Activated CD4-positive, alpha-beta T cell treated with anti-CD3 and anti-CD28 coated beads for 36 hours (primary cell): ENCODE results near the gene UAP1. TPM values are rescaled to one million over a fixed set of nuclear protein-coding genes. Genes with fewer than 3 reads are reported as not detected.
"Not testable (repeated sequence)": the region's sequence is repeated elsewhere in the genome, so short reads cannot be mapped to it uniquely, and the experiment has no call there.

Experiments
- ATAC-seq: fragments of 200-7000 bp; cut with Tn5 transposase; one replicate; pipeline ENCODE4 v1.10.0; 2021; ENCODE audit warnings: mild to moderate bottlenecking, moderate library complexity
- CTCF ChIA-PET: fragments of 350-600 bp; sonication (Branson Sonifier 250); formaldehyde crosslinking; loops from one replicate; lab custom pipeline; 2021; ENCODE audit warnings: antibody characterized with exemption; lab: Charles Lee
- POLR2A ChIA-PET: fragments of 350-600 bp; sonication (Branson Sonifier 250); formaldehyde crosslinking; loops from one replicate; lab custom pipeline; 2021; ENCODE audit warnings: antibody characterized with exemption, inconsistent platforms; lab: Charles Lee
- DNase-seq: peaks from one replicate; pipeline ENCODE4 v3.0.0-alpha.2; 2020
- H3K27ac Mint-ChIP-seq: one replicate; pipeline ENCODE4 v1.8.0; 2021; ENCODE audit warnings: mixed read lengths
- H3K27me3 Mint-ChIP-seq: one replicate; pipeline ENCODE4 v1.8.0; 2021; ENCODE audit warnings: mixed read lengths
- H3K36me3 Mint-ChIP-seq: one replicate; pipeline ENCODE4 v1.8.0; 2021; ENCODE audit warnings: low read depth, mixed read lengths
- H3K4me1 Mint-ChIP-seq: one replicate; pipeline ENCODE4 v1.8.0; 2021; ENCODE audit warnings: mixed read lengths
- H3K4me3 Mint-ChIP-seq: one replicate; pipeline ENCODE4 v1.8.0; 2021; ENCODE audit warnings: mild to moderate bottlenecking, moderate library complexity, mixed read lengths
- H3K9me3 Mint-ChIP-seq: one replicate; pipeline ENCODE4 v1.8.0; 2021; ENCODE audit warnings: low read depth, mixed read lengths
- intact Hi-C, 2 experiments: fragments of 100-400 bp; cut with DNase I in 1 of 2; cut with micrococcal nuclease in 1 of 2; formaldehyde crosslinking; loops; one replicate each; pipeline versions ENCODE4 v1.14.2 to v1.15.1; 2022 to 2024; cut with DNase I, micrococcal nuclease
- total RNA-seq, 2 experiments: library from RNA; stranded (reverse); gene quantifications; one replicate each; pipeline ENCODE4 v1.2.3, GENCODE V29; 2021

UAP1 gene
- total RNA-seq, 2 experiments from 2014 or later: 29.7 to 34.8 TPM

- H3K4me3 Mint-ChIP-seq: no peak overlapping the region
- H3K4me1 Mint-ChIP-seq: no peaks in the 10 kb centered on the region
- no peaks in the 10 kb centered on the region for H3K9me3 Mint-ChIP-seq
- CTCF ChIA-PET: no interaction called here
- POLR2A ChIA-PET: no interaction called here
- ATAC-seq: no peak
- DNase-seq: no peak
- H3K27me3 Mint-ChIP-seq: no peaks in the 10 kb centered on the region
- no peak overlapping the region for H3K27ac Mint-ChIP-seq
- intact Hi-C loops: no loop called here
- peaks cover 32% of the 10 kb centered on the region for H3K36me3 Mint-ChIP-seq
These were observed 26.3 kb downstream of the UAP1 start for GRCh38 chr1:162587761-162588260.

- no peaks in the 10 kb centered on the region for H3K4me1 Mint-ChIP-seq
- ChIA-PET POLR2A (interaction anchor here (0.7 kb wide), 1 partner anchor 18 kb away, joined by 5 read pairs; no protein-coding TSS in a partner anchor), CTCF (no interaction called here)
- H3K9me3 Mint-ChIP-seq: no peaks in the 10 kb centered on the region
- DNase-seq (no peak), ATAC-seq (no peak)
- no peaks in the 10 kb centered on the region for H3K27me3 Mint-ChIP-seq
- peaks cover 36% of the 10 kb centered on the region for H3K36me3 Mint-ChIP-seq
- H3K27ac Mint-ChIP-seq: no peak overlapping the region
- no peak overlapping the region for H3K4me3 Mint-ChIP-seq
- intact Hi-C loops: no loop called here
These were observed 28.6 kb downstream of the UAP1 start for GRCh38 chr1:162590101-162590500.

- ATAC-seq (no peak), DNase-seq (no peak)
- Mint-ChIP-seq H3K9me3 (no peaks in the 10 kb centered on the region), H3K4me3 (no peak overlapping the region), H3K36me3 (peaks cover 38% of the 10 kb centered on the region), H3K27me3 (no peaks in the 10 kb centered on the region), H3K27ac (no peak overlapping the region), H3K4me1 (no peaks in the 10 kb centered on the region)
- ChIA-PET POLR2A (interaction anchor here (0.7 kb wide), 1 partner anchor 18 kb away, joined by 5 read pairs; no protein-coding TSS in a partner anchor), CTCF (interaction anchor here (0.5 to 0.7 kb wide), 2 partner anchors 19 to 24 kb away, joined by 3 to 4 read pairs; no protein-coding TSS in a partner anchor)
- intact Hi-C loops: no loop called here
These were observed 29.2 kb downstream of the UAP1 start for GRCh38 chr1:162590686-162591085.

- POLR2A ChIA-PET: no interaction called here
- no peak for ATAC-seq
- DNase-seq: no peak
- Mint-ChIP-seq H3K36me3 (peaks cover 37% of the 10 kb centered on the region), H3K4me3 (no peak overlapping the region), H3K27ac (no peak overlapping the region), H3K9me3 (no peaks in the 10 kb centered on the region), H3K27me3 (no peaks in the 10 kb centered on the region), H3K4me1 (no peaks in the 10 kb centered on the region)
- CTCF ChIA-PET: interaction anchor here (0.9 to 1.2 kb wide), 2 partner anchors 16 to 30 kb away, joined by 3 to 4 read pairs; no protein-coding TSS in a partner anchor
- intact Hi-C loops: no loop called here
These were observed 35.1 kb downstream of the UAP1 start for GRCh38 chr1:162596514-162597170.

GRCh38 chr1:162599451-162599850, 37.9 kb downstream of the UAP1 start:
- Mint-ChIP-seq H3K27me3 (no peaks in the 10 kb centered on the region), H3K36me3 (peaks cover 31% of the 10 kb centered on the region), H3K4me3 (no peak overlapping the region), H3K27ac (no peak overlapping the region), H3K9me3 (no peaks in the 10 kb centered on the region), H3K4me1 (no peaks in the 10 kb centered on the region)
- intact Hi-C loops: no loop called here
- CTCF ChIA-PET: interaction anchor here (0.7 to 1.3 kb wide), 3 partner anchors 14 to 907 kb away, joined by 3 to 4 read pairs (median 4); no protein-coding TSS in a partner anchor
- ATAC-seq: no peak
- POLR2A ChIA-PET: no interaction called here
- no peak for DNase-seq

GRCh38 chr1:162603117-162603516, 41.6 kb downstream of the UAP1 start:
- peaks cover 26% of the 10 kb centered on the region for H3K36me3 Mint-ChIP-seq
- POLR2A ChIA-PET, H3K27ac Mint-ChIP-seq, H3K4me1 Mint-ChIP-seq, intact Hi-C loops, H3K27me3 Mint-ChIP-seq, H3K4me3 Mint-ChIP-seq, DNase-seq, ATAC-seq, H3K9me3 Mint-ChIP-seq, CTCF ChIA-PET: not testable (repeated sequence)

- H3K4me1 Mint-ChIP-seq: no peaks in the 10 kb centered on the region
- H3K27me3 Mint-ChIP-seq: no peaks in the 10 kb centered on the region
- H3K4me3 Mint-ChIP-seq: no peak overlapping the region
- intact Hi-C loops: no loop called here
- H3K27ac Mint-ChIP-seq: no peak overlapping the region
- no peaks in the 10 kb centered on the region for H3K9me3 Mint-ChIP-seq
- ATAC-seq (no peak), DNase-seq (no peak)
- peaks cover 20% of the 10 kb centered on the region for H3K36me3 Mint-ChIP-seq
- ChIA-PET CTCF (interaction anchor here (0.6 to 0.7 kb wide), 2 partner anchors 36 to 557 kb away, joined by 4 read pairs; no protein-coding TSS in a partner anchor), POLR2A (no interaction called here)
These were observed 43.9 kb downstream of the UAP1 start for GRCh38 chr1:162605225-162605927.

- no peaks in the 10 kb centered on the region for H3K9me3 Mint-ChIP-seq
- H3K36me3 Mint-ChIP-seq: peaks cover 8% of the 10 kb centered on the region
- no peaks in the 10 kb centered on the region for H3K27me3 Mint-ChIP-seq
- H3K27ac Mint-ChIP-seq: no peak overlapping the region
- no peak for DNase-seq
- H3K4me1 Mint-ChIP-seq: no peaks in the 10 kb centered on the region
- H3K4me3 Mint-ChIP-seq: no peak overlapping the region
- no peak for ATAC-seq
- intact Hi-C loops: no loop called here
- ChIA-PET POLR2A (no interaction called here), CTCF (no interaction called here)
These were observed 47.8 kb downstream of the UAP1 start for GRCh38 chr1:162609306-162609705.

- Mint-ChIP-seq H3K27ac (no peak overlapping the region), H3K4me1 (no peaks in the 10 kb centered on the region), H3K36me3 (peaks cover 15% of the 10 kb centered on the region), H3K27me3 (no peaks in the 10 kb centered on the region), H3K4me3 (no peak overlapping the region), H3K9me3 (peaks cover 13% of the 10 kb centered on the region)
- POLR2A ChIA-PET: no interaction called here
- DNase-seq (no peak), ATAC-seq (no peak)
- intact Hi-C loops: no loop called here
- CTCF ChIA-PET: interaction anchor here (0.6 to 1.4 kb wide), 5 partner anchors 13 to 703 kb away, joined by 3 to 4 read pairs (median 4); no protein-coding TSS in a partner anchor
These were observed 51.3 kb downstream of the UAP1 start for GRCh38 chr1:162612606-162613400.

- peaks cover 12% of the 10 kb centered on the region for H3K36me3 Mint-ChIP-seq
- ChIA-PET POLR2A (no interaction called here), CTCF (interaction anchor here (0.7 kb wide), 1 partner anchor 30 kb away, joined by 3 read pairs; no protein-coding TSS in a partner anchor)
- intact Hi-C loops: no loop called here
- H3K9me3 Mint-ChIP-seq: peaks cover 13% of the 10 kb centered on the region
- no peaks in the 10 kb centered on the region for H3K27me3 Mint-ChIP-seq
- H3K4me1 Mint-ChIP-seq: no peaks in the 10 kb centered on the region
- H3K27ac Mint-ChIP-seq: no peak overlapping the region
- ATAC-seq: no peak
- no peak overlapping the region for H3K4me3 Mint-ChIP-seq
- no peak for DNase-seq
These were observed 55.3 kb downstream of the UAP1 start for GRCh38 chr1:162616848-162617247.

GRCh38 chr1:162617513-162617912, 56.0 kb downstream of the UAP1 start:
- no peak overlapping the region for H3K27ac Mint-ChIP-seq
- POLR2A ChIA-PET: no interaction called here
- no peak overlapping the region for H3K4me3 Mint-ChIP-seq
- intact Hi-C loops: no loop called here
- CTCF ChIA-PET: no interaction called here
- peaks cover 13% of the 10 kb centered on the region for H3K9me3 Mint-ChIP-seq
- H3K36me3 Mint-ChIP-seq: peaks cover 12% of the 10 kb centered on the region
- DNase-seq (no peak), ATAC-seq (no peak)
- no peaks in the 10 kb centered on the region for H3K27me3 Mint-ChIP-seq
- H3K4me1 Mint-ChIP-seq: no peaks in the 10 kb centered on the region
